Measurements from ENCODE around the gene CTTNBP2NL. TPM values are rescaled to one million over a fixed set of nuclear protein-coding genes. Genes with fewer than 3 reads are reported as not detected.

The CTTNBP2NL gene
- total and polyA plus RNA-seq, 5 experiments from 2014 or later = 0.46 to 0.96 (median 0.55) TPM; not detected in 2

GRCh38 chr1:112492076-112492475, 96.1 kb downstream of the CTTNBP2NL start:
- Mint-ChIP-seq H3K27me3 (peaks cover 17 to 41% (median 29%) of the 10 kb centered on the region in 5 donors), H3K4me1 (no peaks in the 10 kb centered on the region), H3K27ac (no peak overlapping the region), H3K9me3 (no peaks in the 10 kb centered on the region), H3K36me3 (no peaks in the 10 kb centered on the region), H3K4me3 (no peak overlapping the region)
- ATAC-seq (no peak), DNase-seq (no peak)
- POLR2A ChIA-PET = no interaction called here

GRCh38 chr1:112493351-112493750, 97.3 kb downstream of the CTTNBP2NL start:
- Mint-ChIP-seq H3K4me1 (no peaks in the 10 kb centered on the region), H3K9me3 (no peaks in the 10 kb centered on the region), H3K27ac (no peak overlapping the region), H3K4me3 (no peak overlapping the region), H3K36me3 (no peaks in the 10 kb centered on the region), H3K27me3 (peaks cover 23 to 54% (median 37%) of the 10 kb centered on the region in 5 donors)
- no peak for ATAC-seq
- no peak for DNase-seq
- POLR2A ChIA-PET = no interaction called here

DNA sequence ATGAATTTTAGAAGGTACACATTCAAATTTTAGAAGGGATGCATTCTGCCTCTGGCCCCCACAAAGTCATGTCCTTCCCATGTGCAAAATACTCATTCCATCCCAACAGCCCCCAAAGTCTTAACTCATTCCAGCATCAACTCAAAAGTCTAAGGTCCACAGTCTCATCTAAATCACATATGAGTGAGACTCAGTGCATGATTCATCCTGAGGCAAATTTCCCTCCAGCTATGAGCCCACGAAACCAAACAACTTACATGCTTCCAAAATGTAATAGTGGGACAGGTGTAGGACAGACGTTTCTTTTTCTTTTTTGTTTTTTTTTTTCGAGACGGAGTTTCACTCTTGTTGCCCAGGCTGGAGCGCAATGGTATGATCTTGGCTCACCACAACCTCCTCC, 100.3 kb downstream of the CTTNBP2NL start:
- Mint-ChIP-seq H3K4me3 (no peak overlapping the region), H3K27me3 (peaks cover 28 to 59% (median 52%) of the 10 kb centered on the region in 5 donors), H3K4me1 (no peaks in the 10 kb centered on the region), H3K9me3 (no peaks in the 10 kb centered on the region), H3K36me3 (no peaks in the 10 kb centered on the region), H3K27ac (no peak overlapping the region)
- POLR2A ChIA-PET = interaction anchor here (0.7 kb wide), 1 partner anchor 122 kb away, joined by 5 read pairs; the partner anchor contains the start of gene ST7L
- ATAC-seq (no peak), DNase-seq (no peak)

GRCh38 chr1:112501810-112502641, 106.0 kb downstream of the CTTNBP2NL start:
- Mint-ChIP-seq H3K36me3 (no peaks in the 10 kb centered on the region), H3K4me1 (peaks cover 3 to 14% (median 9%) of the 10 kb centered on the region in 4 donors), H3K4me3 (peak overlapping the region; percentile 57 to 85 (median 68)), H3K27me3 (peaks cover 39 to 85% (median 67%) of the 10 kb centered on the region in 5 donors), H3K27ac (no peak overlapping the region), H3K9me3 (no peaks in the 10 kb centered on the region)
- ATAC-seq (peak; percentile 78 to 91), DNase-seq (peak; percentile 30 to 73 (median 46))
- POLR2A ChIA-PET = interaction anchor here (0.9 to 1.5 kb wide), 5 partner anchors 112 to 213 kb away, joined by 3 to 5 read pairs (median 3); partner anchors contain the start of genes CAPZA1, PPM1J and ST7L

DNA sequence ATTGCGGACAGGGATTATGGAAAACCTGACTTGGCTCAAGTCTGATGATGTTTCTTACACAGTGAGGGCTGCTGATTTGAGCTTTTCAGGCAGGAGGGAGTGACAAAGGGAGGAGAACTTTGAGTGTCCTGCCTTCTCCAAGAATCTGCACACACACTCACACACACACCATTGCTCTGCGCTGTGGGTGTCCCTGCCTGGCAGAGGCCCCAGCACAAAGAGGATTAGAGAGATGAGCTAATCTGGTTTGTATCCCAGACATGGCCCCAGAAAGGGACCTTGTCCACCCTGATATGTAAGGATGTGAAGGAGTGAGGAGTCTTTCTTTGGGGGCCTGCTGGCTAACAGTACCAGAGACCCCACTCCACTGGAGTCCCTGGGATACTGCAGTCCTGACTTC, 106.8 kb downstream of the CTTNBP2NL start:
- POLR2A ChIA-PET = interaction anchor here (1.5 kb wide), 1 partner anchor 213 kb away, joined by 3 read pairs; the partner anchor contains the start of gene PPM1J
- H3K27ac Mint-ChIP-seq = peak overlapping the region in 1 of 10 donors; percentile 33
- H3K27me3 Mint-ChIP-seq = peaks cover 38 to 83% (median 61%) of the 10 kb centered on the region in 5 donors
- no peak for DNase-seq
- H3K9me3 Mint-ChIP-seq = no peaks in the 10 kb centered on the region
- ATAC-seq = no peak
- H3K36me3 Mint-ChIP-seq = no peaks in the 10 kb centered on the region
- peak overlapping the region in 9 of 10 donors; percentile 6 to 85 (median 67) for H3K4me3 Mint-ChIP-seq
- peaks cover 4 to 21% (median 17%) of the 10 kb centered on the region in 4 donors for H3K4me1 Mint-ChIP-seq

DNA sequence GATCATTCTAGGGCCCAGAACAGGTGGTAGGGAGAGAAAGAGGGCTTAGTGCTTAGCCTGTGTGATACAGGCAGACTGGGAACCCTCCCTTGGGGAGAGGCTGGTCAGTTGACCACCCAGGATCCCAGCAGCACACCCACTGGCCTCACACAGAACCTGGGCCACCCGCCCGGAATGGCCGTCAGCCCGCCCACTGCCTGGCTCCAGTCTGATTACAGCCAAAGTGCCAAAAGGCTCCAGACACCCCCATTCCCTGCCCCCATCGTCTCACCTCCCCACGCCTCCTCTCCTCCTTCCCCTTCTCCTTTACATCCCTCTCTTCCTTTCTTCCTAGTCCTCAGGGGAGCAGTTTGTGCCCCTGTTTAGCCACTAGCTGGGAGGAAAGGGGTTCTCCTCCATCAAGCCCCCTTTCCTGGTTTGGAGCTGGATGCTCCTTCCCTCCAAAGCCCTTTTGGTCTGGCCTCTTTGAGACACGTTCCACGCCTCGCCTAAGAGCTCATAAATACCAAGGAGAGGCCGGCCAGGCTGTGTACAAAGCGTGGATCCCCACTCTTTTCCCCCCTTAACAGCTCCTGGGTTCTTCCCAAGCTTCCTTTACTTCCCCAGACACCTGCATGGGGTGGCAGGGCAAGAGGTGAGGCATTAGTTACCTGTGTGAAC, 108.1 kb downstream of the CTTNBP2NL start:
- POLR2A ChIA-PET = no interaction called here
- Mint-ChIP-seq H3K4me3 (no peak overlapping the region), H3K4me1 (peaks cover 4 to 24% (median 22%) of the 10 kb centered on the region in 4 donors), H3K27me3 (peaks cover 34 to 70% (median 48%) of the 10 kb centered on the region in 5 donors), H3K27ac (peak overlapping the region in 1 of 10 donors; percentile 62), H3K36me3 (no peaks in the 10 kb centered on the region), H3K9me3 (no peaks in the 10 kb centered on the region)
- DNase-seq = no peak
- ATAC-seq = no peak

DNA sequence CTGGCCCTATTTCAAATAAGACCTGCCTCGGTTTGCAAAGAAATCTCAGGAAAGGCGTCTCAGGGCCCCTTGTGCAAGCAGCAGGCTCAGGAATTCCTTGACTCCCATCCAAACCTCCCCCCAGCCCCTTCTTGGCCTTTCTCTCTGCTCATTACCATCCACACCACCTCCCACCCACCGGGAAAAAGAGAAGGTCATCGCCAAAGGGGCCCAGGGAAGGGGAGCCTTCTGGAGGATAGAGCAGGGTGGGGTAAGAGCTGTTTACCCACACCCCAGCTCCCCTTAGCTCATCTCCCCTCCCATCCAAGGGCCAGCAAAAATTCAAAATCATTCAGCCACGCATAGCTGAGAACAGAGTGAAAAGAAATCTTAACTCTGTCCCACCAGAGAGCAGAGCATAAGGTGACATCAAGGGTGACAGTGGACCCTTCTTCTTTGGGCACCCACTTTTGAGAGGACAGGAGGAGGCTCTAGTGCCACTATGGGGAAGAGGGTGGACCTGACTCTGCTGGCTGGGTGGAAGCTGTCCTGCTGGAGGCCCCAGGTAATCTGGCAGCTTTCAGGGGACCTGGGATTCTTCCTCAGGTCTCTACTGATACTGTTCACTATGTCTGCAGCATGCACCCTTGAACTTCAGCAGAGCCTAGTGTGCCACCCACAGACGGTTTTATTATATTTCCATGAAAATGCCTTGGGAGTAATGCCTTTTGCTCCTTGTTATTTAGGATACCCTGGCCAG, 108.8 kb downstream of the CTTNBP2NL start:
- POLR2A ChIA-PET = no interaction called here
- Mint-ChIP-seq H3K9me3 (no peaks in the 10 kb centered on the region), H3K27me3 (peaks cover 28 to 63% (median 41%) of the 10 kb centered on the region in 5 donors), H3K4me3 (peak overlapping the region in 2 of 10 donors; percentile 7 to 14), H3K4me1 (peaks cover 4 to 27% (median 22%) of the 10 kb centered on the region in 4 donors), H3K36me3 (no peaks in the 10 kb centered on the region), H3K27ac (no peak overlapping the region)
- DNase-seq (no peak), ATAC-seq (no peak)

GRCh38 chr1:112505400-112505785, 109.4 kb downstream of the CTTNBP2NL start:
- Mint-ChIP-seq H3K36me3 (no peaks in the 10 kb centered on the region), H3K4me3 (peak overlapping the region in 1 of 10 donors; percentile 14), H3K27me3 (peaks cover 25 to 59% (median 39%) of the 10 kb centered on the region in 5 donors), H3K9me3 (no peaks in the 10 kb centered on the region), H3K27ac (no peak overlapping the region), H3K4me1 (peaks cover 4 to 27% (median 22%) of the 10 kb centered on the region in 4 donors)
- POLR2A ChIA-PET = interaction anchor here (0.6 kb wide), 1 partner anchor 40 kb away, joined by 4 read pairs; no protein-coding TSS in a partner anchor
- no peak for ATAC-seq
- DNase-seq = no peak

- Mint-ChIP-seq H3K27ac (no peak overlapping the region), H3K4me1 (peaks cover 4 to 27% (median 22%) of the 10 kb centered on the region in 4 donors), H3K4me3 (no peak overlapping the region), H3K9me3 (no peaks in the 10 kb centered on the region), H3K36me3 (no peaks in the 10 kb centered on the region), H3K27me3 (peaks cover 24 to 58% (median 41%) of the 10 kb centered on the region in 5 donors)
- no peak for ATAC-seq
- POLR2A ChIA-PET = interaction anchor here (0.6 kb wide), 1 partner anchor 39 kb away, joined by 4 read pairs; no protein-coding TSS in a partner anchor
- no peak for DNase-seq
Measured at GRCh38 chr1:112505878-112506277, 109.9 kb downstream of the CTTNBP2NL start.

GRCh38 chr1:112506306-112506705, 110.3 kb downstream of the CTTNBP2NL start:
- H3K36me3 Mint-ChIP-seq = no peaks in the 10 kb centered on the region
- H3K4me1 Mint-ChIP-seq = peaks cover 4 to 27% (median 22%) of the 10 kb centered on the region in 4 donors
- H3K9me3 Mint-ChIP-seq = no peaks in the 10 kb centered on the region
- ATAC-seq = no peak
- H3K4me3 Mint-ChIP-seq = peak overlapping the region in 1 of 10 donors; percentile 20
- no peak for DNase-seq
- peaks cover 20 to 53% (median 37%) of the 10 kb centered on the region in 5 donors for H3K27me3 Mint-ChIP-seq
- POLR2A ChIA-PET = no interaction called here
- no peak overlapping the region for H3K27ac Mint-ChIP-seq

- peak overlapping the region in 5 of 10 donors; percentile 20 to 87 (median 84) for H3K4me3 Mint-ChIP-seq
- DNase-seq (no peak), ATAC-seq (no peak)
- POLR2A ChIA-PET = no interaction called here
- peaks cover 4 to 23% (median 20%) of the 10 kb centered on the region in 4 donors for H3K4me1 Mint-ChIP-seq
- H3K27ac Mint-ChIP-seq = no peak overlapping the region
- H3K27me3 Mint-ChIP-seq = peaks cover 20 to 51% (median 35%) of the 10 kb centered on the region in 5 donors
- H3K36me3 Mint-ChIP-seq = no peaks in the 10 kb centered on the region
- no peaks in the 10 kb centered on the region for H3K9me3 Mint-ChIP-seq
Measured at GRCh38 chr1:112506731-112507130, 110.7 kb downstream of the CTTNBP2NL start.

GRCh38 chr1:112507336-112507735, 111.3 kb downstream of the CTTNBP2NL start:
- H3K36me3 Mint-ChIP-seq = no peaks in the 10 kb centered on the region
- peak overlapping the region in 2 of 10 donors; percentile 51 to 69 for H3K27ac Mint-ChIP-seq
- peak overlapping the region; percentile 65 to 87 (median 82) for H3K4me3 Mint-ChIP-seq
- ATAC-seq (no peak), DNase-seq (no peak)
- H3K4me1 Mint-ChIP-seq = peaks cover 4 to 20% (median 18%) of the 10 kb centered on the region in 4 donors
- H3K9me3 Mint-ChIP-seq = no peaks in the 10 kb centered on the region
- peaks cover 20 to 47% (median 33%) of the 10 kb centered on the region in 5 donors for H3K27me3 Mint-ChIP-seq
- POLR2A ChIA-PET = no interaction called here
